Measurements from ENCODE around the gene CLRN2. TPM values are rescaled to one million over a fixed set of nuclear protein-coding genes. Genes with fewer than 3 reads are reported as not detected.

CLRN2 gene
- total RNA-seq, 1 experiment from 2014 or later = not detected

GRCh38 chr4:17491196-17491595, 23.8 kb upstream of the CLRN2 start:
- Histone ChIP-seq H3K9me2 (ENCODE audit: insufficient read depth) (no peaks in the 10 kb centered on the region), H3K27me3 (ENCODE audit: insufficient read depth, low read length) (no peaks in the 10 kb centered on the region), H3K4me2 (ENCODE audit: low read length) (no peak overlapping the region), H3K36me3 (ENCODE audit: control insufficient read depth in 1 of 2, insufficient read depth in 2 of 2, low read length in 2 of 2) (peaks cover 20 to 30% of the 10 kb centered on the region in 2 experiments), H3K9ac (ENCODE audit: low read length) (no peak overlapping the region), H3K4me1 (ENCODE audit: control insufficient read depth in 1 of 2, insufficient read depth in 2 of 2, low read length in 2 of 2) (peaks cover 0 to 10% of the 10 kb centered on the region in 2 experiments; a peak in 1 of 4 replicates), H4K20me1 (ENCODE audit: insufficient read depth) (no peaks in the 10 kb centered on the region; the same call in 1 of the 2 replicates), H3K79me2 (ENCODE audit: insufficient read depth, low read length) (peaks cover 24% of the 10 kb centered on the region; the same call in 1 of the 2 replicates), H3K27ac (ENCODE audit: low read depth, low read length) (no peak overlapping the region), H3K9me3 (ENCODE audit: control insufficient read depth in 1 of 2, insufficient read depth in 1 of 2, low read depth in 1 of 2, low read length in 2 of 2) (no peaks in the 10 kb centered on the region), H3K4me3 (replicated peaks in 1 of 2; ENCODE audit: low read depth in 1 of 2, low read length in 2 of 2) (no peak overlapping the region), H2AFZ (ENCODE audit: low read depth, low read length, poor library complexity, severe bottlenecking) (no peak overlapping the region)
- ChIA-PET RAD21 (ENCODE audit: low non-redundant PET in 1 of 2, low total read pairs in 2 of 2, uncharacterized antibody in 2 of 2, unreplicated experiment in 2 of 2) (no interaction called here), POLR2A (no interaction called here), CTCF (no interaction called here)
- no peak for DNase-seq (ENCODE audit: low read depth, low spot score)
- TF ChIP-seq POLR2A (IDR thresholded peaks at IDR 0.05; ENCODE audit: borderline replicate concordance, extremely low read depth, insufficient read depth, insufficient read length) (no peak), EZH2 (IDR thresholded peaks at IDR 0.05) (no peak), FOSL1 (IDR thresholded peaks at IDR 0.05; ENCODE audit: low read depth) (no peak), SP1 (IDR thresholded peaks at IDR 0.05; ENCODE audit: low read depth) (no peak), SRF (IDR thresholded peaks at IDR 0.05; ENCODE audit: low read depth) (no peak), YY1 (IDR thresholded peaks at IDR 0.05; ENCODE audit: extremely low read depth, insufficient replicate concordance, low read depth, low read length) (no peak), ZFX (IDR thresholded peaks at IDR 0.05) (no peak), EGR1 (IDR thresholded peaks at IDR 0.05; ENCODE audit: low read depth) (no peak), ZNF274 (IDR thresholded peaks at IDR 0.05; ENCODE audit: low read depth, low read length) (no peak), TCF7L2 (IDR thresholded peaks at IDR 0.05; ENCODE audit: borderline replicate concordance, extremely low read depth, insufficient read depth, insufficient read length) (no peak), ATF3 (IDR thresholded peaks at IDR 0.05) (no peak), SIN3A (IDR thresholded peaks at IDR 0.05; ENCODE audit: low read depth) (no peak), CEBPB (IDR thresholded peaks at IDR 0.05; ENCODE audit: low read depth) (no peak), EZH2phosphoT487 (IDR thresholded peaks at IDR 0.05; ENCODE audit: borderline replicate concordance) (no peak)
- no peak for ATAC-seq
- intact Hi-C loops (cut with micrococcal nuclease) = no loop called here
- no TSS peak for BruUV-seq (replicated peaks)

Data from HCT116 (cell line).